Measurements from ENCODE around the gene SLC9A3.

Gene SLC9A3

DNA sequence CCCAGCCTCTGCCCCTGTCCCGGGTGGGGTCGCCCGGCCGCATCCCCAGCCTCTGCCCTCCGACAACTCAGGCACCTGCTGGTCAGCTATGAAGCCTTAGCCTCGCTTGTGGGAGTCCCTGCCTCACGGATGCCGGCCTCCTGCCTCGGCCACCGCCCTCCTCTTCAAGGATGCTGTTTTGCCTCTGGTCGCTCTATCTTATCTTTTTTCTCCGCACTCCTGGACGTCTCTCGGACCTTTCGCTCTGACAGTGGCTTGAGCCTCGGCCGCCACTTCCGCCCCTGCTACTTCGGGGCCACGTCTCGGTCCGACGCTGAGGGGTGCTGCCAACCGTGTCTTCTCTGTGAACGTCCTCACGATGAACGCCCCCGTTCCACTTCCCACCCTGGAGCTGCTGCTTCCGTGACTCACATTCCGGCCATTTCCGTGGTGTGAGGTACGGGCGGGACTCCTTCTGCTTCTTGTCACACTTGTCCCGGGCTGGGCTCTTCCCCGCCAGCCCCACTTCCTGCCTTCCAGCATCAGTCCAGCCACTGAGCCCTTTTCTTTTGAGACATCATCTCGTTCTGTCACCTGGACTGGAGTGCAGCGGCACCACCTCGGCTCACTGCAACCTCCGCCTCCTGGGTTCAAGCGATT lies 26.3 kb downstream of the SLC9A3 start:
- Histone ChIP-seq H3K79me2 (ENCODE audit: low read length) (no peaks in the 10 kb centered on the region), H3K36me3 (replicated peaks; ENCODE audit: low read depth, low read length) (no peaks in the 10 kb centered on the region), H4K20me1 (ENCODE audit: insufficient read depth, low read length) (no peaks in the 10 kb centered on the region), H3K4me2 (ENCODE audit: low read length) (no peak overlapping the region), H3K27ac (ENCODE audit: low read length) (no peak overlapping the region), H3K4me3 (ENCODE audit: low read length) (no peak overlapping the region), H3K9me3 (ENCODE audit: insufficient read depth, low read length) (no peaks in the 10 kb centered on the region), H3K27me3 (ENCODE audit: low read depth, low read length) (peaks cover 8% of the 10 kb centered on the region; the same call in 1 of the 2 replicates), H3K9ac (ENCODE audit: low read length) (no peak overlapping the region), H2AFZ (ENCODE audit: low read depth, low read length) (no peak overlapping the region), H3K4me1 (ENCODE audit: low read length) (no peaks in the 10 kb centered on the region)
- TF ChIP-seq EZH2phosphoT487 (IDR thresholded peaks at IDR 0.05; ENCODE audit: low read depth) = no peak
- TF ChIP-seq, protein P1, sequence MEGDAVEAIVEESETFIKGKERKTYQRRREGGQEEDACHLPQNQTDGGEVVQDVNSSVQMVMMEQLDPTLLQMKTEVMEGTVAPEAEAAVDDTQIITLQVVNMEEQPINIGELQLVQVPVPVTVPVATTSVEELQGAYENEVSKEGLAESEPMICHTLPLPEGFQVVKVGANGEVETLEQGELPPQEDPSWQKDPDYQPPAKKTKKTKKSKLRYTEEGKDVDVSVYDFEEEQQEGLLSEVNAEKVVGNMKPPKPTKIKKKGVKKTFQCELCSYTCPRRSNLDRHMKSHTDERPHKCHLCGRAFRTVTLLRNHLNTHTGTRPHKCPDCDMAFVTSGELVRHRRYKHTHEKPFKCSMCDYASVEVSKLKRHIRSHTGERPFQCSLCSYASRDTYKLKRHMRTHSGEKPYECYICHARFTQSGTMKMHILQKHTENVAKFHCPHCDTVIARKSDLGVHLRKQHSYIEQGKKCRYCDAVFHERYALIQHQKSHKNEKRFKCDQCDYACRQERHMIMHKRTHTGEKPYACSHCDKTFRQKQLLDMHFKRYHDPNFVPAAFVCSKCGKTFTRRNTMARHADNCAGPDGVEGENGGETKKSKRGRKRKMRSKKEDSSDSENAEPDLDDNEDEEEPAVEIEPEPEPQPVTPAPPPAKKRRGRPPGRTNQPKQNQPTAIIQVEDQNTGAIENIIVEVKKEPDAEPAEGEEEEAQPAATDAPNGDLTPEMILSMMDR (IDR thresholded peaks at IDR 0.05; ENCODE audit: low read depth, low read length) = no peak

DNA sequence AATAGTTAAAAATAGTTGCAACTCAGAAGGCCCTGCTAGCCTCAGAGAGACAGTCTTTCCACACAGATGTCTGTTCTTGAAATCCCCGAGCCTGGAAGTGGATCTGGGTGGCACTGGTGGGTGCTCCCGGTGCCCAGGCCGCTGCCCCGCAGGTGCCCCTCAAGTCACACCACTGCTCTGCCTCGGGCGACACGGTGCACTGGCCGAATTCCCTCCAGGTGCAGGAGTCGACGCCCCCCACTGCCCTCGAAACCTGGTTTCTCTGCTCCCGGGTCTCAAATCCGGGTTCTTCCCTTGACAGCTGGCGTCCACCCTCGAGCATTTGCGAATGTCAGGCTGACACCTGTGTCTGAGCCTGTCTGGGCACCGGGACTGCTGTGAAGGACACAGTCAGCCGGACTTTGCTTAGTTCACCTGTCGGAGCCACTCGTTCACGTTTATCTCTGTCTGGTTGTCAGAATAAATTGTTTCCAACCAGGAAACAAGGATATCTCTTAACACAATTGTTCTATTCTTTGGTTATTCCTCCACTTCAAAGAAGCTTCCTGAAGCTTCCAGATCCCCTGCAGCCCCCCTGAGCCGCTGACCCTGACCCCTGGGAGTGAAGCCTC lies 27.1 kb downstream of the SLC9A3 start:
- Histone ChIP-seq H3K27ac (ENCODE audit: low read length) (no peak overlapping the region), H3K79me2 (ENCODE audit: low read length) (no peaks in the 10 kb centered on the region), H2AFZ (ENCODE audit: low read depth, low read length) (no peak overlapping the region), H4K20me1 (ENCODE audit: insufficient read depth, low read length) (no peaks in the 10 kb centered on the region), H3K9me3 (ENCODE audit: insufficient read depth, low read length) (no peaks in the 10 kb centered on the region), H3K9ac (ENCODE audit: low read length) (no peak overlapping the region), H3K36me3 (replicated peaks; ENCODE audit: low read depth, low read length) (no peaks in the 10 kb centered on the region), H3K4me2 (ENCODE audit: low read length) (no peak overlapping the region), H3K4me1 (ENCODE audit: low read length) (no peaks in the 10 kb centered on the region), H3K4me3 (ENCODE audit: low read length) (no peak overlapping the region), H3K27me3 (ENCODE audit: low read depth, low read length) (peaks cover 8% of the 10 kb centered on the region; the same call in 1 of the 2 replicates)
- TF ChIP-seq, protein P1 (IDR thresholded peaks at IDR 0.05; ENCODE audit: low read depth, low read length) = no peak
- no peak for TF ChIP-seq EZH2phosphoT487 (IDR thresholded peaks at IDR 0.05; ENCODE audit: low read depth)

DNA sequence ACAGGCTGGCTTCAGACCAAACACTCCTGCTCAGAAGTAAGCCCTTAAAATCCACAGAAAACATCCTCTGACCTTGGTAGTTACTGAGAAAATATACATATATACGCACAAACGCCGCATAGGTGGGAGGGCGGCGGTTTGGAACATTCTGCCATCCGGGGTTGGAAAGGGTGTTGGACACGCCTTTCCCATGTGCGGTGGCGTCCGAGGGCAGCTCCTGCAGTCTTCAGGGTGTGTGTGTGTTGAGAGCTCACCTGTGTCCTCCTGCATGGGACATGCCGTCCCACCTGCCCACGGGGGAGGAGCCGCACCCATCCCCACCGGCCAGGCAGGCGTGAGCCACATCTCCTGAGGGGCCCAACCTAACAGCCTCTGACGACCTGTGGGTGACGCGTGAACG lies 28.2 kb downstream of the SLC9A3 start:
- Histone ChIP-seq H4K20me1 (ENCODE audit: insufficient read depth, low read length) (no peaks in the 10 kb centered on the region), H3K36me3 (replicated peaks; ENCODE audit: low read depth, low read length) (no peaks in the 10 kb centered on the region), H3K9me3 (ENCODE audit: insufficient read depth, low read length) (no peaks in the 10 kb centered on the region), H3K27me3 (ENCODE audit: low read depth, low read length) (peaks cover 8% of the 10 kb centered on the region; the same call in 1 of the 2 replicates), H3K79me2 (ENCODE audit: low read length) (no peaks in the 10 kb centered on the region), H3K4me1 (ENCODE audit: low read length) (no peaks in the 10 kb centered on the region), H3K27ac (ENCODE audit: low read length) (no peak overlapping the region), H3K4me3 (ENCODE audit: low read length) (no peak overlapping the region), H3K9ac (ENCODE audit: low read length) (no peak overlapping the region), H2AFZ (ENCODE audit: low read depth, low read length) (no peak overlapping the region), H3K4me2 (ENCODE audit: low read length) (no peak overlapping the region)
- no peak for TF ChIP-seq EZH2phosphoT487 (IDR thresholded peaks at IDR 0.05; ENCODE audit: low read depth)
- TF ChIP-seq, protein P1 (IDR thresholded peaks at IDR 0.05; ENCODE audit: low read depth, low read length) = no peak

DNA sequence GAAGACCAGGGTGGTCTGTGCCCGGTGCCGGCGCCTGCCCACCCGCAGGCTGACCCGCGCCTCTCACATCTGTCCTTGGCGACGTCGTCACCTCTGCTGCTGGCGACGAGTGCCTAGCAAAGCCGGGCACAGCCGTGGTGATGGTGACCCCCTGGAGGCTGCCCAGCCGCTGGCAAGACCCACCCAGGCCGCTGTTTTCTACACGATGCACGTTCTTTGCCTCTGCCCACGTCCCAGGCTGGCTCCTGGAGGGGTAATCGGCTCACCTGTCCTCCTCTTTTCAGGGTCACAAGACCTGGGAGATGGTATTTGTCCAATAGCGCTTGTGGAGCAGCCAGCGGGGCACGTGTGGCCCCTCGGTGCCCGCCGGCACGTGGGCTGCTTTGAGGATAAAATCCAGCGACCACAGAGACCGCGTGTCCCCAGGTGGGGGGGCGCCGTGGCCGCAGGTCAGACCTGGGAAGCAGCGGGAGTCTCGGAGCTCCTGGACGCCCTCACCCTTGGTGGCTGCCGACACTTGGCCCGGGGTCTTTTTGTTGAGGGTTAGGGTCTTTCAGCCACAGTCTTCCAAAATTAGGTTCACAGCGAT lies 29.5 kb downstream of the SLC9A3 start:
- Histone ChIP-seq H4K20me1 (ENCODE audit: insufficient read depth, low read length) (no peaks in the 10 kb centered on the region), H3K4me2 (ENCODE audit: low read length) (no peak overlapping the region), H3K79me2 (ENCODE audit: low read length) (no peaks in the 10 kb centered on the region), H3K36me3 (replicated peaks; ENCODE audit: low read depth, low read length) (no peaks in the 10 kb centered on the region), H3K4me3 (ENCODE audit: low read length) (no peak overlapping the region), H3K9ac (ENCODE audit: low read length) (no peak overlapping the region), H3K27ac (ENCODE audit: low read length) (no peak overlapping the region), H3K27me3 (ENCODE audit: low read depth, low read length) (peaks cover 8% of the 10 kb centered on the region; the same call in 1 of the 2 replicates), H3K4me1 (ENCODE audit: low read length) (no peaks in the 10 kb centered on the region), H3K9me3 (ENCODE audit: insufficient read depth, low read length) (no peaks in the 10 kb centered on the region), H2AFZ (ENCODE audit: low read depth, low read length) (no peak overlapping the region)
- TF ChIP-seq EZH2phosphoT487 (IDR thresholded peaks at IDR 0.05; ENCODE audit: low read depth) = no peak
- TF ChIP-seq, protein P1 (IDR thresholded peaks at IDR 0.05; ENCODE audit: low read depth, low read length) = no peak
